ENCODE data around the gene TOP3B.

Gene TOP3B

DNA sequence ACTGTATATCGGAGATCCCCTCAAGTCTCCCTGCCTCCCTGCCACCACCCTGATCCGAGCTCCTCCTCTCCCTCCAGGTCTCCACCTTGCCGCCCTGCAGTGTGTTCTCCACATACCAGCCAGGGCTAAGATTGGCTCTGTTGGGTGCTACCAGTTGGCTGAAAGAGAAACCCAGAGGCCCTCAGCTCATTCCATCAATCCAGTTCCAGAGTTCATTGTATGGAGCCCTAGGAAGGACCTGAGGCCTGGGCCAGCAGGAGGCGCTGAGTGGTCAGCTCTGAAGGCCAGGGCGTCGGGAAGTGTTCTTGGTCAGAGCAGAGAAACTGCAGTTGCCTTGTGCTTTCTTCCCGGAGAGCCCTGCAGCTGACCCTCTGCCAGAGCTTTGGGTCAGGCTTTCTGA, 2.2 kb upstream of the TOP3B start:
- DNase-seq (ENCODE audit: low read depth), result peak; percentile 35
- TF ChIP-seq, protein P1, sequence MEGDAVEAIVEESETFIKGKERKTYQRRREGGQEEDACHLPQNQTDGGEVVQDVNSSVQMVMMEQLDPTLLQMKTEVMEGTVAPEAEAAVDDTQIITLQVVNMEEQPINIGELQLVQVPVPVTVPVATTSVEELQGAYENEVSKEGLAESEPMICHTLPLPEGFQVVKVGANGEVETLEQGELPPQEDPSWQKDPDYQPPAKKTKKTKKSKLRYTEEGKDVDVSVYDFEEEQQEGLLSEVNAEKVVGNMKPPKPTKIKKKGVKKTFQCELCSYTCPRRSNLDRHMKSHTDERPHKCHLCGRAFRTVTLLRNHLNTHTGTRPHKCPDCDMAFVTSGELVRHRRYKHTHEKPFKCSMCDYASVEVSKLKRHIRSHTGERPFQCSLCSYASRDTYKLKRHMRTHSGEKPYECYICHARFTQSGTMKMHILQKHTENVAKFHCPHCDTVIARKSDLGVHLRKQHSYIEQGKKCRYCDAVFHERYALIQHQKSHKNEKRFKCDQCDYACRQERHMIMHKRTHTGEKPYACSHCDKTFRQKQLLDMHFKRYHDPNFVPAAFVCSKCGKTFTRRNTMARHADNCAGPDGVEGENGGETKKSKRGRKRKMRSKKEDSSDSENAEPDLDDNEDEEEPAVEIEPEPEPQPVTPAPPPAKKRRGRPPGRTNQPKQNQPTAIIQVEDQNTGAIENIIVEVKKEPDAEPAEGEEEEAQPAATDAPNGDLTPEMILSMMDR (IDR thresholded peaks at IDR 0.05; ENCODE audit: low read length, missing control alignments), result peak; percentile 48
- no peak overlapping the region for H3K4me3 ChIP-seq (replicated peaks; ENCODE audit: low read depth, low read length)

DNA sequence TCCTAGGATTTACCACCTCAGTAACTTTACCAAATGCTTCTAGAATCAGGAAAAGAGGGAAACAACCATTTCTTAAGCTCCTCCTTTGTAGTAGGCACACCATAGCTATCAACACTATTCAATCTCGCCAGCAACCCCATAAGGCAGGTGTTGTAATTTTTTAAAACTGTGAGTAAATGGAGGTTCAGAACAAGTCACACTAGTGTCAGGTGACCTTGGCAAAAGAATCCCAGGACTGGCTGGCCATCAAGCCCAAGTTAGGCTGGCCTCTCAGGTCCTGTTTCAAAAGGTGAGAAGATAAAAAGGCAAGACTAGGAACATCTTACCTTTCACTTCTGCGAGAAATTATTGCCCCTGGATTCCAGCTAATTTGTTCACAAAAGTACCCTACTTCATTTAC, 713 bp downstream of the TOP3B start:
- DNase-seq (ENCODE audit: low read depth), result no peak
- TF ChIP-seq, protein P1 (IDR thresholded peaks at IDR 0.05; ENCODE audit: low read length, missing control alignments), result no peak
- H3K4me3 ChIP-seq (replicated peaks; ENCODE audit: low read depth, low read length), result peak overlapping the region; percentile 99

DNA sequence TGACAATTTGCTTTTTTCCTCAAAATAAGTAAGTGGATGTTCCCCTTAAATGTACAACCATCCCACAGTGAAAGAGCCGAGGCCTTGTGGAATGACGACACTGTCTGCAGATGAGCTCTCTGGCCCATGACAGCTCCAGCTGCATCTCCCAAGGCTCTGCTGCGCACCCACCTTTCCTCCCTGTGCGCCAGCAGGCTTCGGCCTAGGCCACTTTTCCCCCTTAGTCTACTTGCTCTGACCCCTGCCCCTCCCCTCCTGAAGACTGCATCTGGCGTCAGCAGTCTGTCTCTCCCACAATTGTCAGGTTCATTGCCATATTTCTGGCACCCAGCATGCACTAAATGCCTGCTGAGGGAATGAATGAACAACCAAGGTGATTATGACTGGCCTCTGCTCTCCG, 2.0 kb downstream of the TOP3B start:
- DNase-seq (ENCODE audit: low read depth), result no peak
- TF ChIP-seq, protein P1 (IDR thresholded peaks at IDR 0.05; ENCODE audit: low read length, missing control alignments), result no peak
- no peak overlapping the region for H3K4me3 ChIP-seq (replicated peaks; ENCODE audit: low read depth, low read length)

DNA sequence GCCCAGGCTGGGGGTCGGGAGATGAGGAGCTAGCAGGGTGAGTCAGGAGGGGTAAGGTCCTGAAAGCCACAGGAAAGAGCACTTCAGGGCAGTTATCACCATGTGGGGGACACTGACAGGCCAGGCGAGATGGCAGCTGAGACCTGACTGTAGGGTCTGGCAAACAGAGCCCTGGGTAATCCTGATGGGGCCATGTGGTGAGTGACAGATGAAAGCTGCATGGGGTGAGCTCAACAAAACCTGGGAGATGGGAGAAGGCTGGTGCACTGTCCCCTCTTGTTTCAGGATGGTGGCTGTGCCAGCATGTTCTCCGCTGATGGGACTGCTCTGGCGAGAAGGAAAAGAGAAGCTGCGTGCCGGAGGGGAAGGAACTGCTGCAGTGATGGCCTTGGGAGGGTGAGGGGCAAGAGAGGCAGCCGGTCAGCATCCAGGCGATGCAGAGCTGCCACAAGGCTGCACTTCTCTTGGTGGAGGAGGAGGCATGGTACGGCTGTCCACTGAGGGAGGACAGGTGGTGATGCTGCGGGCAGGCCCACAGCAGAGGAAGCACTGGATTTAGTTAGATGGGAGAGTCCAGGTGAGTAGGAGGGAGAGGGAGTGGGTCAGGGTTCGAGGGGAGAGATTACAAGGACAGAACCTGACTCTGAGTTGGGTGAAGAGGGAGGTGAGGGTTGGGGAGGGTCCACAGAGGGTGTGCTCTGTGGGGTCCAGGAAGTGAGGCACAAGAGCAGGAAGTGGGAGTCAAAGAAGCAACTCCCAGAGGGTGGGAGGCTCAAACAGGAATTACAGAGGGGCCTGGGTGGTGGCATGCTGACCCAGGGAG, 3.8 kb downstream of the TOP3B start:
- no peak for DNase-seq (ENCODE audit: low read depth)
- TF ChIP-seq, protein P1 (IDR thresholded peaks at IDR 0.05; ENCODE audit: low read length, missing control alignments), result no peak
- H3K4me3 ChIP-seq (replicated peaks; ENCODE audit: low read depth, low read length), result no peak overlapping the region

DNA sequence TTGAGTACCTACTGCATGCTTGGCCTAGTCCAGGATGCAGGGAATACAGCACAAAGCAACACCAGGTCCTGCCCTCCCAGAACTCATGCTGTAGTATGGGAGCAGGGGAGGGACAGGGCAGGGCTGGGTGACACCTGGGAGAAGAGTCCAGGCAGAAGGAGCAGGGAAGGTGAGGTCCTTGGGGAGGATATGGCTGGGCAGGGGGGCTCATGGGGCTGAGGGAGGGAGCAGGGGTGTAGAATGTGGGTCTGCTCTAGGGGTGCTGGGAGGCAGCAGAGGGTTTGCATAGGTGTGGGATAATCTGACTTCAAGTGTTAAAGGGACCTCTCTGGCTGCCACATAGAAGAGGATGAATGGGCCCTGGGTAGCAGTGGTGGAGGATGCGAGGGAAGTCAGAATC, 4.8 kb downstream of the TOP3B start:
- no peak for DNase-seq (ENCODE audit: low read depth)
- no peak overlapping the region for H3K4me3 ChIP-seq (replicated peaks; ENCODE audit: low read depth, low read length)
- TF ChIP-seq, protein P1 (IDR thresholded peaks at IDR 0.05; ENCODE audit: low read length, missing control alignments), result no peak

DNA sequence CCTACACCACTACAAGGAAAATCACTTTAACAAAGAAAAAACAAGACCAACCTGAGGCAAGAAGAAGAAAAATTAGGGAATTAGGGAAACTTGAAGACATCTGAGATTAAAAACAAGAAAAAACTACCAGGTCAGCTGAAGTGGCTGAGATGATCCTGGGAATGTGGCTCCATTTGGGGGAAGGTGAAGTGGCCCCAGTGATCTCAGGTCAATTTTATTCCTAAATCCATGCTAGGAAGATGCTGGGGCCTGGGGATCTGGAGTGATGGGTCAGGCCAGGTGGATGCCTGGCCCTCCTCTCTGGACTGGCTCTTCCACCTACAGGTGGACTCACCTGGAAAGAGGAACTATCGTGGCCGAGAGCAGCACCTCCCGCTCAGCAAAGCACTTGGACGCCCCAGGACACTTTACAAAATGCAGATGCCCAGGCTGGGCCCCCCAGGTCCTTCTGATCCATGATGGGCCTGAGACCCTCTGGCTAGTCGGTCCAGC, 6.7 kb downstream of the TOP3B start:
- no peak overlapping the region for H3K4me3 ChIP-seq (replicated peaks; ENCODE audit: low read depth, low read length)
- TF ChIP-seq, protein P1 (IDR thresholded peaks at IDR 0.05; ENCODE audit: low read length, missing control alignments), result no peak
- no peak for DNase-seq (ENCODE audit: low read depth)

DNA sequence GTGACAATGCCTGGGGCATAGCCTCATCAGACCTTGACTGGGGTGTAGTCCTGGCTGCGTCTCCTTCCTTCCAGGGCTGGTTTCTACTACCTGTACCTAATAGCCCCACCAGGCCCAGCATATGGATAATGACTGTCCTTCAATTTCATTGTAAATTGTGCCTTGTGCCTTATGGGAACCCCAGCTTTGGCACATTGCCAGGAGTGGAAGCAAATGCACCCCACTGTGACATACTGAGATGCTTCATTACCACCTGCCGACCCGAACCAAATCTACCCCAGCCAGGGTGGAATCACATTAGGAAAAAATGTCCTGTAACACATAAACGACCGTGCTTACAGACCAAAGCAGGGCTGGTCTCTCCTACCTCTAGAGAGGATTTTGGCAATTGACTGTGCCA, 7.3 kb downstream of the TOP3B start:
- no peak overlapping the region for H3K4me3 ChIP-seq (replicated peaks; ENCODE audit: low read depth, low read length)
- DNase-seq (ENCODE audit: low read depth), result no peak
- TF ChIP-seq, protein P1 (IDR thresholded peaks at IDR 0.05; ENCODE audit: low read length, missing control alignments), result no peak
